HG03159 (cell line): Measurements from ENCODE around the gene DNAJC1.

Experiments
- ATAC-seq: cut with Tn5 transposase; IDR thresholded peaks from one replicate; pipeline ENCODE4 v1.9.1; 2021; ENCODE audit warnings: mild to moderate bottlenecking, moderate library complexity; ENCODE audit not compliant: unreplicated experiment

DNAJC1 gene

GRCh38 chr10:21771219-21771618 lies 232.3 kb downstream of the DNAJC1 start:
- no peak for ATAC-seq

GRCh38 chr10:21769041-21769440 lies 234.5 kb downstream of the DNAJC1 start:
- ATAC-seq: no peak

GRCh38 chr10:21764466-21765189 lies 238.9 kb downstream of the DNAJC1 start:
- no peak for ATAC-seq

- ATAC-seq: no peak
Observed at GRCh38 chr10:21760332-21760731, 243.2 kb downstream of the DNAJC1 start.

- ATAC-seq: no peak
Observed at GRCh38 chr10:21759232-21759631, 244.3 kb downstream of the DNAJC1 start.

- ATAC-seq: no peak
Observed at GRCh38 chr10:21758696-21759095, 244.8 kb downstream of the DNAJC1 start.

GRCh38 chr10:21758239-21758638 lies 245.3 kb downstream of the DNAJC1 start:
- no peak for ATAC-seq

GRCh38 chr10:21757185-21757901 lies 246.2 kb downstream of the DNAJC1 start:
- no peak for ATAC-seq

GRCh38 chr10:21756707-21757106 lies 246.8 kb downstream of the DNAJC1 start:
- no peak for ATAC-seq

- ATAC-seq: no peak
Observed at GRCh38 chr10:21754410-21755011, 249.0 kb downstream of the DNAJC1 start.

- ATAC-seq: no peak
Observed at GRCh38 chr10:21753497-21754270, 249.8 kb downstream of the DNAJC1 start.

- no peak for ATAC-seq
Observed at GRCh38 chr10:21751341-21752310, 251.9 kb downstream of the DNAJC1 start.

- ATAC-seq: no peak
Observed at GRCh38 chr10:21750424-21750823, 253.1 kb downstream of the DNAJC1 start.

- no peak for ATAC-seq
Observed at GRCh38 chr10:21749788-21750187, 253.7 kb downstream of the DNAJC1 start.

- ATAC-seq: no peak
Observed at GRCh38 chr10:21747809-21748208, 255.7 kb downstream of the DNAJC1 start.

GRCh38 chr10:21746118-21746517 lies 257.4 kb downstream of the DNAJC1 start:
- ATAC-seq: no peak

- no peak for ATAC-seq
Observed at GRCh38 chr10:21744223-21744622, 259.3 kb downstream of the DNAJC1 start.

GRCh38 chr10:21742740-21743412 lies 260.7 kb downstream of the DNAJC1 start:
- no peak for ATAC-seq

GRCh38 chr10:21740989-21741388 lies 262.5 kb downstream of the DNAJC1 start:
- ATAC-seq: no peak

GRCh38 chr10:21737106-21737505 lies 266.4 kb downstream of the DNAJC1 start:
- ATAC-seq: no peak
